GM19351 (cell line): ENCODE results near the gene NHSL2.

Experiments used
- ATAC-seq: cut with Tn5 transposase; IDR thresholded peaks from one replicate; pipeline ENCODE4 v1.9.1; 2021; ENCODE audit warnings: mild to moderate bottlenecking, moderate library complexity; ENCODE audit not compliant: unreplicated experiment

NHSL2 gene

DNA sequence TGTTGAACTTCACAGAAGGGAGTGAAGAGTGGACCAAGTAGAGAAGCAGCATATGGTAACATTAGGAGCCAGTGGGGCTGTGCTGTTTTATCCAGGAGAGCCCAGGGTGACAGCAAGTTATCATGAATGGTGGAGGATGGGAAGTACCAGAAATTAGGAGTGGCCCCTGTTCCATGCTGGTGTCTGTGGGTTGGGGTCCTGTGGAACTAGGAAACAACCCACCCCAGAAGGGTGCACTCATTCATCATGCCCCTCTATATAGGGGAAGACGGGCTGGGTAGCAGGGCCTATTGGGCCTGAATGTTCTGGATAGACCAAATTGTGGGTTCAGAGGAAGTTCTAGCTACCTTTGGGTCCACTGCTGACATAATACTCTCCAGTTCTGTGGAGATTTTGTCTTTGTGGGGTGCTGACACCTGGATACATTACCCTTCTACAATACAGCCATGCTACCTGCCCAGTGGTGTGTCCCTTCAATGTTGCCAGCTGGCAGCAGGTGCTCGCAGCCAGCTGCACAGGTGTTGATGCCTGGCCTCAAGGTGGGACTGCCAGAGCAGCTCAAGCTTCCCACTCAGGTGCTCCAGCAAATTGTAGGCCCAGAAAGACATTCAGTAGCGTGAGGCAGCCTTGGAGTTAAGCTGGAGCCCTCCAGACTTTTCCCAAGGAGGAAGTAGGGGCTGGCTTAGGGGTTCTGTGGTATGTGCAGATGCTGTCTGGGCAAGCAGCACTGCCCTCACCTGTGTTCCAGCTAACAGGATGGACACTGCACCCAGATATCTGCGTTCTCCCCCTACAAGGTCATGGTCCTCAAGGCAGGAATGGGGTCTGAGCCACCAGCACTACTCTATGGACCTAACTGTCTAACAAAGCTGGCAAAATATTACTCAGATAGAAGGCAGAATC, 106.5 kb downstream of the NHSL2 start:
- ATAC-seq = no peak

- ATAC-seq = peak; percentile 62
Measured at GRCh38 chrX:72018277-72019112, 107.8 kb downstream of the NHSL2 start.

DNA sequence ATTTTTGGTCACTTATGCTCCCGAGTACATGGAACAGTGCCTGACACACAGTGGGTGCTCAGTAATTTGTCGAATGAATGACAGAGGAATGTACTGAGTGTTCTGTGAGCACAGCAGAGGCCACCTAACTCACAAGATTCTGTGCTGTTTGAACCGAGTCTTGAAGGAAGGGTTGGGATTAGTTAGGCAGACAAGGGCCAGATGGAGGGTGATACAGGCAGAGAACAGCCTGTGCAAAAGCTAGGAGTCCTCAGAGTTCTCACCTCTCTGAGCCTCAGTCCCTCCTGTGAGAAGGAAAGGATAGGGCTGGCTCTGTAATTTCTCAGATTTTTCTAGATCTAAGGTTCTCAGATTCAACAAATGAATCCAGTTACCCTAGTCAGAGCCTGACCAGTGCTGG, 108.8 kb downstream of the NHSL2 start:
- ATAC-seq = no peak

- ATAC-seq = no peak
Measured at GRCh38 chrX:72020204-72020603, 109.6 kb downstream of the NHSL2 start.

GRCh38 chrX:72020788-72021187, 110.1 kb downstream of the NHSL2 start:
- ATAC-seq = peak; percentile 68

DNA sequence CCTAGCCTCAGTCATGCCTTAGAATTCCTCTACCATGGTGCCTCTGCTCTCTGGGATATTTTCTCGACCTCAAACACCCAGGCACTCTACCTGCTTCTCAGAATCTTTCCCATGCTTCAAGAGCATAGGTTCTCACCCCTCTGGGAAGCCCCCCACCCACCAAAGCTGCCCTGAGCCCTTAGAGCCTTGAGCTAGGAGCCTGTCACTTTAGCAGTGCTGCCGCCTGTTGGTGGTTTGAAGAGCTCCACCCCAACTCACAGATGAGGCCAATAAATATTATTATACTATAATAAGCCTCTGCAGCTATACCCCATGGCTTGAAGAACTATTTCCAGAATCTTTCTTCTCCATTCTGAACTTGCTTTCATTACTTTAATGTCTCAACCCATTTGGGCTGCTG, 111.3 kb downstream of the NHSL2 start:
- no peak for ATAC-seq

DNA sequence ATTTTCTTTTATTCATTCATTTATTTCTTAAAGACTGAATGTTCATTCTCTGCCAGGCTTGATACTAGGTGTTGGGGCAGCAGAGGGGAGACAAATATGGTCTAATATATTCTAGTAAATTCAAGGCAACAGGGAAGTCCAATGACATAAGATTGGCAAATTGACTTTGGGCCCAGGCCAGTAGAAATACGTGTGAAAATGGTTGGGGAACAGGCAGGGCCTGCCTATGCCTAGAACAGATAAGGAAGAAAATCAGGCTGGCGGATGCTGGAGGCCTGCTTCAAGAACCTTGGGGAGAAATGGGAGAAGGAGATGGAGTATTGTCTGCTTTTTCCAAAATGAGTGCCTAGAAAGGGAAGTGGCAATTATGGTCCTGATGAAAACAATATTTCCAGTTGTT, 112.4 kb downstream of the NHSL2 start:
- ATAC-seq = no peak

GRCh38 chrX:72025236-72025770, 114.7 kb downstream of the NHSL2 start:
- ATAC-seq = no peak

DNA sequence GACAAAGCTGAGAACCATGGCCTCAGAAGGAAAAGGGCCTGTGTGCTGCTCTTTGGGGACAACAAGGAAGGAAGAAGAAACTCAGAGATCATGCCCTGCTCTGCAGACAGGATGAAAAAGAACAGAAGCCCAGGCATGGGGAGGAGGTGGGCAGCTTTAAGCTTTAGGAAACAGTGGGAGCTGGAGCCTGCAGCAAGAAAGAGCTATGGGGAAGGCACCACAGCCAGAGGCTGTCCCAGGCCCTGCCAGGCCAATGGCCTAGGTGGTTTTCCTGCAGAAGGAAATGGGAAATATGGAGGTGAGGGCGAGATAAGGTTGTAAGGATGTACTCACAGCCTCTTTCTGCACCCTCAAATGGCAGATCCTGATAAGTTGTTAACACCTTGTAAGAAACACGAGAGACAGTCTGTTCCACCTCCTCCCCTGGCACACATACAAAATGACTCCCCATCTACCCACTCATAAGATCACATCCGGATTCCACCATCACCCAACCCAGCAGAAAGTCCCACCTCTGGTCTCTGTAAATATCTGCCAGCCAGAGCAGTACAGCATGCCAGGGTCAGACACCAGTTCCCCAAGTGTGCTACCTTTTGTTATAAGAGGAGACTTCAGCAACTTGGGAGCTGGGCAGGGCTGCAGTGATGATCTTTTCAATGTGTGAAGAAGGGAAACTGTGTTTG, 115.8 kb downstream of the NHSL2 start:
- no peak for ATAC-seq

DNA sequence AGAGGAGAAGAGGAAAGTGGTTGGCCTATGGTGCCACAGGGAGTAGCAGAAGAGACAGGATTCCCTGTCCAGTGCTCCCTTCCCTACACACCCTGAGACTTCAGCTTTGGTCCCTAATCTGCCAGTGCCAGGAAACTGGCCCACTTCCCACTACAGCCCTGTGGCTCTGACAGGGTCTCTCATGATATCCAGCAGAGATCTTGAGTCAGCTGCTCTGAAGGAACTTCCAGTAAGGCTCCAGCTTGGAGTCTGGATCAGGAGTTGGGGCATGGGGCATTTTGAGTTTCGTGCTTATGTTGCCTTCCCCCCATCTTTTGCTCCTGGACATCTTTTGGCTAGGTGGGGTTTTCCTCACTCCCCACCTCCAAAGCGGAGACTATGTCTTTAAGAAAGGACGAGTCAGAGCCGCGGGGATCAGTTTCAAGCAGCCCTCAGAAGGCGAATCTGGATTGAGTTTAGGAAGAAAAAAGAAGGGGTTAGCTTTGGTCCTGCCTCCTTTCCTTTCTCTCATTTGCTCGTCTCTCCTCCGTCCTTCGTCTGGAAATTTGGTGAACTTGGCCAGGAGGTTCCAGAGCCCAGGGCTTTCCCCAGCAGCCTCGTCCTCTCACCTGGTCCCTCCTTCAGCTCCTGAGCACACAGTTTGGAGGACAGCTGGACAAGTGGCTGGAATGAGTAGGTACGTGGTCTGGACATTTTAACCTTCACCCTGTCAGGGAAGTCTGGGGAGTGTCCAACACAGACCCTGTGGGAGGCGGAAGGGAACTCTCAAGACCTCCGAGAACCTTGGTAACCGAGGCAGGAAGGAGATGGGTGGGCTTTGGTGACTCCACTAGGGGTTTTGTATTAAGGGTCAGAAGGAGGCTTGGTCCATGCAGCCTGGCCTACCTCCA, 116.6 kb downstream of the NHSL2 start:
- ATAC-seq = no peak

- no peak for ATAC-seq
Measured at GRCh38 chrX:72027914-72028307, 117.3 kb downstream of the NHSL2 start.

DNA sequence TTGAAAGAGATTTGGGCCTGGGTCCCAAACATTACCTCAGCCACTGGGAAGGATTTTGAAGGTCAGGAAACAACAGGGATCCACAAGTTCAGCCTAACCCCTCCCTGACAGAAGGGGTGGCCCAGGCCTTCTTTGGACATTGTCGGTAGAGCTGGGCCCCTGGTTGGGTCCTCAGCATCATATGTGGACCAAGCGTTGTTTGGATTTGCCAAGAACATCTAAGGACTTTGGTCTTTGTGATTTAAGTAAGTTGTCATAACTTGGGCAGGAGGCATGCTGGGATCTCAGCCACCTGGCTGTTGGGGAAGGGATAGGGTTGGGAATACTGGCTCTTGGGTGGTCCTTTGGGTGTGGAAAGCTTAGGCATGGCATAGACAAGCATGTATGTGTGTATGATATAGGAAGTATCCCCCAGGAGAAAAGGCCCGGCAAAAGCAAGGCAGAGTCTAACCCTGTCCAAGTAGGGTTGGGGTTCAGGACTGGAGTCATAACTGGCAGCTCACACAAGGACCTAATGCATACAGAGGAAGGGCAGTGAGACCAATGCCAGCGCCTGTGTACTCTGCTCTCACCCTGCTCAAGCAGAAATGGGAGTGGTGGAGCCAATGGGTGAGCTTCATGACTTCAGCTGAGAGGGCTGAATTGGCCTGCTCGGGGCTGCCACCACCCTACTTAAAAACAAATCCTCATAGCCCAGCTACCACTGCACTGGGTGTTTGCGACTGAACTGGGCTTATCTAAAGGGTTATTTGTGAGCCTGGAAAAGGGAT, 118.2 kb downstream of the NHSL2 start:
- no peak for ATAC-seq

GRCh38 chrX:72029483-72030411, 119.1 kb downstream of the NHSL2 start:
- no peak for ATAC-seq

DNA sequence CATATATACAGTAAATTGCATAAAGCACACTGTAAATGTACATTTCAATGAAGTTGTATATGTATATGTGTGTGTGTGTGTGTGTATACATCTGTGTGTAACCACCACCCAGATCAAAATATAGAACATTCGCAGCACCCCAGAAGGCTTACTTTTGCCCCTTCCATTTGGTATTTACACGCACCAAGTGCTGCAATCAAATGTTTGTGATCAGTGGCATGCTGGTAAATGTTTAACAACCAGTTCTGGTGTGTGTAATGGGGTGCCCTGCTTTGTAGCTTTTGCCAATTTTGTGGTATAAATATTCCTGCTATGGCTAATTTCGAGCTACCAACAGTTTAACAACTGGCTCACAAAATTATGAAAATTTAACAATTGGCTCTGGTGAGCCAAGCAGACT, 119.8 kb downstream of the NHSL2 start:
- no peak for ATAC-seq

GRCh38 chrX:72031118-72031517, 120.5 kb downstream of the NHSL2 start:
- ATAC-seq = no peak

DNA sequence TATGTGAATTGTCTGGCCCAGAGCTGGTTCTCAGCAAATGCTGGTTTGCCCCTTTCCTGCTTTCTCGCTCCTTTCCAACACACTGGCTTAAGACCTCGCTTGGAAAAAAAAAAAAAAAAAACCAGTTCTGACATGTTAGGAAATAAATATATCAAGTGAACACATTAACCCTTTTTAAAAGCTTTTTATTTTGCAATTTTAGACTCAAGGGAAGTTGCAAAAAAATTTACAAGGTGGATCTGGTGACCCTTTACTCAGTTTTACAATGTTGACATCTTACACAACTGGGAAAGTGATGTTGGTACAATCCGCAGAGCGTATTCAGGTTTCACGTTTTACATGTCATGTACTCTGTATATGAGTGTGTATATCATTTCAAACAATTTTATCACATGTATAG, 121.0 kb downstream of the NHSL2 start:
- no peak for ATAC-seq

GRCh38 chrX:72037601-72038000, 127.0 kb downstream of the NHSL2 start:
- no peak for ATAC-seq

DNA sequence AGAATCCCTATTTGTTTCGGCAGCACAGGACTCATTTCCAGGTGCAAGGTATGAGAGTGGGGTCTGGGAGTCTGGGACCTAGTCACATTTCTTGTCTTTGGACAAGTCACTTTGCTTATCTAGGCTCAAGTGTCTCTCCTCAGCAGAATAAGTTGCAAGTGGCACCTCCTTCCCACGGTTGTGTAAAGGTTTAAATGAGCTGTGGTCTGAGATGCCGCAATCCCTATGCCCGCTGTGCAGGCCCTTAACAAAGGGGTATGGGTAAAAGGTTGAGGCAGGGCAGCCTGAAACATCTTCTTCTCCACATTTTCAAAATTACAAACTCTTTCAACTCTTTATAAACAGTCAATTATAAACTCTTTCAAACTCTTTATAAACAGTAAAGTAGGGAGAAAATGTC, 127.4 kb downstream of the NHSL2 start:
- no peak for ATAC-seq
